GM23248 (cell line): Measurements from ENCODE around the gene TPMT. TPM values are rescaled to one million over a fixed set of nuclear protein-coding genes. Genes with fewer than 3 reads are reported as not detected.
A peak's percentile ranks its signal among the peaks of the same experiment; 100 is the strongest.

ENCODE experiments used
- DNase-seq: peaks from one replicate; pipeline ENCODE4 v3.0.0-alpha.2; 2015
- H2AFZ ChIP-seq: fragments of 200-600 bp; sonication (generic); 2 replicates; pipeline ENCODE4 v1.6.1; 2016; ENCODE audit warnings: antibody characterized with exemption
- H3F3A ChIP-seq: fragments of 200-600 bp; sonication (generic); 2 replicates; pipeline ENCODE4 v1.6.1; 2016; ENCODE audit warnings: mild to moderate bottlenecking, antibody characterized with exemption, mixed run types; ENCODE audit not compliant: insufficient read depth
- H3K27ac ChIP-seq: fragments of 200-600 bp; sonication (generic); 2 replicates; pipeline ENCODE4 v1.5.1; 2016; ENCODE audit warnings: mild to moderate bottlenecking
- H3K27me3 ChIP-seq: fragments of 200-600 bp; sonication (generic); replicated peaks from 2 replicates; pipeline ENCODE4 v1.6.1; 2016; ENCODE audit warnings: mild to moderate bottlenecking; ENCODE audit not compliant: insufficient read depth
- H3K36me3 ChIP-seq: fragments of 200-600 bp; sonication (generic); 2 replicates; pipeline ENCODE4 v1.6.1; 2016; ENCODE audit warnings: low read depth, mild to moderate bottlenecking
- H3K4me1 ChIP-seq: fragments of 200-600 bp; sonication (generic); 2 replicates; pipeline ENCODE4 v1.6.1; 2016; ENCODE audit warnings: mild to moderate bottlenecking; ENCODE audit not compliant: insufficient read depth
- H3K4me2 ChIP-seq: fragments of 200-600 bp; sonication (generic); one replicate; pipeline ENCODE4 v1.6.1; 2016; ENCODE audit warnings: mild to moderate bottlenecking; ENCODE audit not compliant: unreplicated experiment
- H3K4me3 ChIP-seq: fragments of 200-600 bp; sonication (generic); 2 replicates; pipeline ENCODE4 v1.5.1; 2016; ENCODE audit warnings: mild to moderate bottlenecking
- H3K79me2 ChIP-seq: fragments of 200-600 bp; sonication (generic); 2 replicates; pipeline ENCODE4 v1.6.1; 2016; ENCODE audit warnings: mild to moderate bottlenecking; ENCODE audit not compliant: insufficient read depth
- H3K9ac ChIP-seq: fragments of 200-600 bp; sonication (generic); 2 replicates; pipeline ENCODE4 v1.6.1; 2016; ENCODE audit warnings: mild to moderate bottlenecking
- H3K9me2 ChIP-seq: fragments of 200-600 bp; sonication (generic); 2 replicates; pipeline ENCODE4 v1.6.1; 2016; ENCODE audit warnings: mixed run types, mild to moderate bottlenecking, moderate library complexity; ENCODE audit not compliant: insufficient read depth
- H3K9me3 ChIP-seq: fragments of 200-600 bp; sonication (generic); one replicate; pipeline ENCODE4 v1.6.1; 2017; ENCODE audit warnings: low read depth
- H4K20me1 ChIP-seq: fragments of 200-600 bp; sonication (generic); 2 replicates; pipeline ENCODE4 v1.6.0; 2016; ENCODE audit not compliant: insufficient read depth
- EZH2 ChIP-seq: fragments of 200-600 bp; sonication (generic); IDR thresholded peaks from 2 replicates; pipeline ENCODE4 v1.6.1; 2018; ENCODE audit warnings: antibody characterized with exemption, mild to moderate bottlenecking; ENCODE audit not compliant: insufficient read depth, poor library complexity, severe bottlenecking
- EZH2phosphoT487 ChIP-seq: fragments of 200-600 bp; sonication (generic); IDR thresholded peaks from 2 replicates; pipeline ENCODE4 v1.6.1; 2018; ENCODE audit warnings: antibody characterized with exemption, moderate library complexity, mild to moderate bottlenecking, low read depth; ENCODE audit not compliant: insufficient read depth
- WGBS, 2 experiments: methylation state at CpG; one replicate each; pipeline ENCODE4 v1.1.6; 2015 to 2017; ENCODE audit warnings: low lambda C conversion rate in 2 of 2, low coverage in 1 of 2; ENCODE audit errors: missing lambda C conversion rate in 2 of 2; 5-methylcytosine and 5-hydroxymethylcytosine counted together
- in situ Hi-C: fragments of 300-500 bp; cut with MboI; formaldehyde crosslinking; loops from 2 replicates; pipeline ENCODE4 v1.15.0; 2020
- polyA plus RNA-seq: library from polyadenylated mRNA; unstranded; fragments of >200 nt; fragmentation: Nextera tagmentation; extraction: Ambion mirVana; gene quantifications from 2 replicates; pipeline ENCODE4 v1.2.1, GENCODE V29; 2016
- total RNA-seq: library from RNA; depleted of rRNA; stranded (reverse); fragments of >200 nt; shearing (Covaris generic); gene quantifications from 2 replicates; pipeline ENCODE4 v1.2.3, GENCODE V29; 2014; rRNA removed

Gene TPMT
- total RNA-seq (14.8 and 22.6 TPM in 2 replicates), polyA plus RNA-seq (22.6 and 23.5 TPM in 2 replicates)

GRCh38 chr6:18154507-18155149, at the start of gene TPMT:
Gene TPMT (minus strand): TSS chr6:18155077. CDS start chr6:18149127, 5,950 bp downstream.
- peak within 1 kb of the TSS; percentile 99 for H3K4me3 ChIP-seq
- H3K9ac ChIP-seq, result peak within 1 kb of the TSS; percentile 94
- no peaks in the 10 kb centered on the region for H3K36me3 ChIP-seq
- peak within 1 kb of the TSS; percentile 69 for H3K27ac ChIP-seq
- TF ChIP-seq EZH2phosphoT487 (no peak), EZH2 (no peak)
- H2AFZ ChIP-seq, result peak within 1 kb of the TSS; percentile 98
- peaks cover 25% of the 10 kb centered on the region for H3K79me2 ChIP-seq
- H3K27me3 ChIP-seq, result no peaks in the 10 kb centered on the region
- peak; percentile 44 for DNase-seq
- WGBS, 2 experiments, result 1 to 2% methylated on average over 21 to 34 of the region's 34 CpGs
- peaks cover 6% of the 10 kb centered on the region; the same call in 1 of the 2 replicates for H3F3A ChIP-seq
- H3K9me2 ChIP-seq, result no peaks in the 10 kb centered on the region
- peaks cover 18% of the 10 kb centered on the region for H3K4me1 ChIP-seq
- in situ Hi-C loops, result no loop called here
- H3K9me3 ChIP-seq, result no peaks in the 10 kb centered on the region
- H3K4me2 ChIP-seq, result peak within 1 kb of the TSS; percentile 86
- H4K20me1 ChIP-seq, result no peaks in the 10 kb centered on the region

DNA sequence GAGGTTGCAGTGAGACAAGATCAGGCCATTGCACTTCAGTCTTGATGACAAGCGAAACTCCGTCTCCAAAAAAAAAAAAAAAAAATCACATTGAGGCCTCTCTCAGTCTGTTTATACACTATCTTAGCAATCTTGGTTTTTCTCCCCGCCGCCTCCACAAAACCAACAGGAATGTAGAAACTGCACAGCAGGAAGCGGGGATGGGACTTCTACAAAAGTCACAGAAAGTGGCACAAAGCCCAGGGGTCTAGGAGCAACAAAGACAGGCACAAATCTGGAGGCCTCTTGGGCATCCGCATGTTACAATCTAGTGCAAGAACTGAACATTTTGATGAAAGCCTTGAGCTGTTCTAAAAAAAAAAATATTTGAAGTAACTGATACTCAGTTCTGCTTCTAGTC, 48.9 kb upstream of the TPMT start:
- WGBS, 2 experiments, result 89 to 91% methylated on average over 6 of the region's 6 CpGs

GRCh38 chr6:18192026-18192425, 37.1 kb upstream of the TPMT start:
- H3K9me3 ChIP-seq, result no peaks in the 10 kb centered on the region
- in situ Hi-C loops, result no loop called here
- TF ChIP-seq EZH2phosphoT487, result no peak
- TF ChIP-seq EZH2, result no peak
- no peaks in the 10 kb centered on the region for H3K79me2 ChIP-seq
- no peak overlapping the region for H3K4me3 ChIP-seq
- H3K36me3 ChIP-seq, result no peaks in the 10 kb centered on the region
- no peak for DNase-seq
- H3F3A ChIP-seq, result no peaks in the 10 kb centered on the region
- H3K4me2 ChIP-seq, result no peak overlapping the region
- H3K9ac ChIP-seq, result no peak overlapping the region
- no peak overlapping the region for H2AFZ ChIP-seq
- no peaks in the 10 kb centered on the region for H3K4me1 ChIP-seq
- no peak overlapping the region for H3K27ac ChIP-seq
- H3K27me3 ChIP-seq, result no peaks in the 10 kb centered on the region
- no peaks in the 10 kb centered on the region for H4K20me1 ChIP-seq
- WGBS, 2 experiments, result 98% methylated on average over 3 of the region's 3 CpGs
- no peaks in the 10 kb centered on the region for H3K9me2 ChIP-seq

More for the DNA sequence above, 48.9 kb upstream of the TPMT start:
- H3K4me2 ChIP-seq, result no peak overlapping the region
- no peaks in the 10 kb centered on the region for H4K20me1 ChIP-seq
- peaks cover 6% of the 10 kb centered on the region; the same call in 1 of the 2 replicates for H3K4me1 ChIP-seq
- no peaks in the 10 kb centered on the region for H3F3A ChIP-seq
- in situ Hi-C loops, result no loop called here
- no peak overlapping the region for H3K27ac ChIP-seq
- no peak for DNase-seq
- peaks cover 9% of the 10 kb centered on the region for H3K36me3 ChIP-seq
- no peaks in the 10 kb centered on the region for H3K9me3 ChIP-seq
- H3K27me3 ChIP-seq, result no peaks in the 10 kb centered on the region
- H3K4me3 ChIP-seq, result no peak overlapping the region
- no peak overlapping the region for H3K9ac ChIP-seq
- H3K9me2 ChIP-seq, result no peaks in the 10 kb centered on the region
- no peak overlapping the region for H2AFZ ChIP-seq
- H3K79me2 ChIP-seq, result no peaks in the 10 kb centered on the region
- TF ChIP-seq EZH2phosphoT487 (no peak), EZH2 (no peak)

DNA sequence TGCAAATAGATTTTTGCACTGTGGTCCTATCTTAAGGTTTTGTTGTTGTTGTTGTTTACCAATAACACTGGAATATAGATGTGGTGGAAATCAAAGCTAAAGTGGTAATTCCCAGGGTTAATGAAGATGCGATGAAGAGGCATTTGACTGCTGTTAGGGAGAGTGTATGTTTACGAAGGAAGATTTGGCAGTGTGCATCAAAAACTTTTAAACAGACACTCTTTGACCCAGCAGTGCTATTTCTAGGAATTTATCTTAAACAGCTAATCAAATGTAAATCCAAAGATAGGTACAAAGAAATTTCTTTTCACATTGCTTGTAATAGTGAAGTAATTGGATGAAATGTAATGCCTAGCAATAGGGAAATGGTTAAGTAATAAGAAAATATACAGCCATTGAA, 34.3 kb upstream of the TPMT start:
- H3K36me3 ChIP-seq, result no peaks in the 10 kb centered on the region
- no peak overlapping the region for H3K27ac ChIP-seq
- H3F3A ChIP-seq, result no peaks in the 10 kb centered on the region
- H3K9me3 ChIP-seq, result no peaks in the 10 kb centered on the region
- H3K9me2 ChIP-seq, result no peaks in the 10 kb centered on the region
- H4K20me1 ChIP-seq, result no peaks in the 10 kb centered on the region
- H3K4me1 ChIP-seq, result no peaks in the 10 kb centered on the region
- H3K27me3 ChIP-seq, result no peaks in the 10 kb centered on the region
- no peak overlapping the region for H2AFZ ChIP-seq
- no peak overlapping the region for H3K4me3 ChIP-seq
- H3K4me2 ChIP-seq, result no peak overlapping the region
- no peaks in the 10 kb centered on the region for H3K79me2 ChIP-seq
- DNase-seq, result no peak
- TF ChIP-seq EZH2, result no peak
- TF ChIP-seq EZH2phosphoT487, result no peak
- 97 to 98% methylated on average over 2 of the region's 2 CpGs for WGBS, 2 experiments
- in situ Hi-C loops, result no loop called here
- H3K9ac ChIP-seq, result no peak overlapping the region
